Esophagus muscularis mucosa (tissue), 3 donors: ENCODE measurements around the gene LRP1.

Experiments
- CTCF ChIP-seq, 3 experiments: fragments of 200-600 bp in 2 of 3; fragments of 450-650 bp in 1 of 3; sonication (generic) in 2 of 3; IDR thresholded peaks; one replicate each; pipeline ENCODE4 v1.5.1; 2017 to 2019; ENCODE audit warnings: antibody characterized with exemption in 3 of 3, mild to moderate bottlenecking in 2 of 3, moderate library complexity in 1 of 3
- POLR2AphosphoS5 ChIP-seq, 2 donors: sonication (generic); formaldehyde crosslinking; IDR thresholded peaks; one replicate each; pipeline ENCODE4 v1.6.1; 2017; ENCODE audit warnings: antibody characterized with exemption in 2 of 2

DNA sequence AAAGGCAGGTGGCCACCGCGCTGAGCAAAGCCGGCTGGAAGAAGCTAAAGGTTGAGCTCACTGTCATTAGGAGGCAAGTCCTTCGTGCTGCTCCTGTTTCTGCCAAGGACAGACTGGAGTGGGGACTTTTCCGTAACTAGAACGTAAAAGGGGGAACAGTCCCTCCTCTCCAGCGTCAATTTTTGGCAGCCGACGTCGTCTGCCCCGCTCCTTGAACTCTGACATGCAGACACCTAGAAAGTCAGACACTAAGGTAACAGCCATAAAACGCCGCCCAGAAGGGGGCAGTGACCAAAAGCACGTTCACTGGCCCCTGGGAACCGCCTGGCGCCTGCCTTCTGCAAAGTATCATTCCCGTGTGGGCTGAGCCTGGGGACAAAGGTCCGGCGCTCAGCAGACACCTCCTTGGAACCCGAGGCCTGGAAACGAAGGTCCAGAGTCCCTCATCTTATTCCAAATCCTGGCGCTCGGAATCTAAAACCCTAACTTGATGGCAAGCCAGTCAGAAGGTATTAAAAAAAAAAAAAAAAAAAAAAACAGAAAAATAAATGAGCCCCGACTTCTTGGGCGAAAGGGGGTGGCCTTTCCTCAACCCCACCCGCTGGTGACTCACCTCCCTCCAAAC, 1.1 kb upstream of the LRP1 start:
- TF ChIP-seq CTCF (IDR thresholded peaks at IDR 0.05), result peak; percentile 22 to 33 (median 23)
- TF ChIP-seq POLR2AphosphoS5 (IDR thresholded peaks at IDR 0.05), result no peak
